HUES64 (cell line): ENCODE data around the gene MYO1G. TPM values are rescaled to one million over a fixed set of nuclear protein-coding genes. Genes with fewer than 3 reads are reported as not detected.
"Not testable (repeated sequence)": the region's sequence is repeated elsewhere in the genome, so short reads cannot be mapped to it uniquely, and the experiment has no call there.

Experiments used
- H3K27ac ChIP-seq: 2 replicates; pipeline ENCODE4 v1.7.0; 2013; ENCODE audit warnings: low read depth, low read length, inconsistent platforms
- H3K27me3 ChIP-seq: 2 replicates; pipeline ENCODE4 v1.6.1; 2013; ENCODE audit warnings: mild to moderate bottlenecking, low read length; ENCODE audit not compliant: insufficient read depth
- H3K36me3 ChIP-seq: 2 replicates; pipeline ENCODE4 v1.6.1; 2013; ENCODE audit warnings: mild to moderate bottlenecking, low read length; ENCODE audit not compliant: insufficient read depth
- H3K4me1 ChIP-seq: 2 replicates; pipeline ENCODE4 v1.6.1; 2013; ENCODE audit warnings: mild to moderate bottlenecking, low read length, moderate library complexity; ENCODE audit not compliant: insufficient read depth
- H3K4me3 ChIP-seq: 2 replicates; pipeline ENCODE4 v1.5.1; 2013; ENCODE audit warnings: mild to moderate bottlenecking, low read length, moderate library complexity
- H3K9ac ChIP-seq: 2 replicates; pipeline ENCODE4 v1.6.1; 2013; ENCODE audit warnings: mild to moderate bottlenecking, low read depth, low read length
- H3K9me3 ChIP-seq: 2 replicates; pipeline ENCODE4 v1.6.1; 2013; ENCODE audit warnings: low read depth, low read length; ENCODE audit not compliant: insufficient read depth
- WGBS: fragments of 150-250, 120-280 bp; methylation state at CpG from one replicate; pipeline ENCODE4 v1.1.7; 2013; ENCODE audit warnings: missing lambda C conversion rate; 5-methylcytosine and 5-hydroxymethylcytosine counted together
- polyA plus RNA-seq, 2 experiments: library from polyadenylated mRNA; stranded (reverse); fragments of 50-300 nt; gene quantifications; one replicate each; pipeline ENCODE4 v1.2.3, GENCODE V29; 2013

MYO1G gene
- polyA plus RNA-seq (2013, experiment 1 of 2) = not detected
- polyA plus RNA-seq (2013, experiment 2 of 2) = not detected

DNA sequence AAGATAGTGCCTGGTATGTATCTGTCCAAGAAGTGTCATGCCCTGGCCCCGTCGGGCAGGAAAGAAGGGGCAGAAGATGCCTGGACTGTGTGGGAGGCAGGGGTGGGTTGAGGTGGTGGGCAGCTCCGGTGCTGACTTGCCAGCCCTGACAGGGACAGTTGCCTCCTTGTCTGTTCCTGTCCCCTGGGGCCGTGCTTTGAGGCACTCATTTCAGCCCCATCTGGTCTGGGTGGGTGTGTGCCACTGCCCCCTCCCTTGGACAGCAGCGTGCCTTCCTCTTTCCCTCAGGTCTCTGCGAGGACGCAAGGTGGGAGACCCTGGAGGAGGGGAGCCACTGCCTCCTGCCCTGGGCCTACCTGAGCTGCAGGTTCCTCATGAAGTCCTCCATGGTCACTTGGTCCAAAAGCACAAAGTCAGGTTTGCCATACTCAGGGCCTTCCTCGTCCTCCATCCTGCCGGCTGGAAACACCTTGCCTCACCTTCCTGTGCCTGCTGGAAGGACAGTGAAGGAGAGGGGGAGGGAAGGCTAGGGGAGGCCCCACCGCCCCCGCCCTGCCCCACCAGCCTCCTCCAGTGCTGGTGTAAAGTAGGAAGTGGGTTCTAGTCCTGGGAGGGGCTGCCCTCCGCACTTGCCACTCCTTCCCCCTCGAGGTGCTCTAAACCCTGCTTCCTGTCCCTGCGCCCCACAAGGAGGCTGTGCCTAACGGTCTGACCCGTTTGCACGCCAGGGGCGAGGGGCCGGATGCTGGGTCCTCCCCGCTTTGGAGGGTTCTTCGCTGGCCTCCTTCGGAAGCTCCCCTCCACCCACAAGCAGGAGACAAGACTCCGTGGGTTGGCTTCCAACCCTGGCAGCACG, at the start of gene MYO1G:
Gene MYO1G (minus strand): TSS at position 505 of the 856 bp plus-strand sequence. CDS start 54 bp downstream, at position 451.
- Histone ChIP-seq H3K36me3 (peaks cover 32% of the 10 kb centered on the region), H3K4me3 (no peak within 1 kb of the TSS), H3K27me3 (no peaks in the 10 kb centered on the region), H3K27ac (no peak within 1 kb of the TSS), H3K9ac (no peak within 1 kb of the TSS), H3K4me1 (no peaks in the 10 kb centered on the region), H3K9me3 (no peaks in the 10 kb centered on the region)
- WGBS = 89% methylated on average over 24 of the region's 24 CpGs

DNA sequence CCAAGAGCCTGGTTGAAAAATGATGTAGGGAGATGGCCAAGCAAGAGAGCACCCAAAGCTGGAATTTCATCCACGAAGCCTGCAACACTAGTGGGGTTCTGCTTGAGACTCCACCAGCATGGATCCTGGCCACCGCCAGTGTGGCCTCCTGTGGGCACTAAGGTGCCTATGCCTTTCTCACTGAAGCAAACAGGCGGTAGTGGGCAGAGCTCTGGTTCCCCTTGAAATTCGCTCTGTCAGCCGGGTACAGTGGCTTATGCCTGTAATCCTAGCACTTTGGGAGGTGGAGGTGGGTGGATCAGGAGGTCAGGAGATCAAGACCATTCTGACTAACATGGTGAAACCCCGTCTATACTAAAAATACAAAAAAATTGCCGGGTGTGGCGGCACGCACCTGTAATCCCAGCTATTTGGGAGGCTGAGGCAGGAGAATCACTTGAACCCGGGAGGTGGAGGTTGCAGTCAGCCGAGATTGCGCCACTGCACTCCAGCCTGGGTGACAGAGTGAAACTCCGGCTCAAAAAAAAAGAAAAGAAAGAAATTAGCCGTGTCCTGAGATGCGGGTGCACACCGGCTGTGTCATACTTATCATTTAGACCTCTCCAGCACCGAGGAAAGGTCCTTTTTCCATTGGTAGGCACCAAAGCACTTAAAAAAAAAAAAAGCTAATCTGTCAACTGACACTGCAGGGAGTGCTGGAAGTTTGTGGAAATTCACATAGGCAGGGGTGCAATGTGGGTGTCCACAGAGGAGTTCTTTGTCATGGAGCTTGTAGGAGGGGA, 49.5 kb upstream of the MYO1G start:
- Histone ChIP-seq H3K27me3 (no peaks in the 10 kb centered on the region), H3K9ac (no peak overlapping the region), H3K27ac (no peak overlapping the region), H3K4me1 (peaks cover 2% of the 10 kb centered on the region; the same call in 1 of the 2 replicates), H3K9me3 (no peaks in the 10 kb centered on the region), H3K4me3 (no peak overlapping the region), H3K36me3 (no peaks in the 10 kb centered on the region; the same call in 1 of the 2 replicates)
- 95% methylated on average over 17 of the region's 17 CpGs for WGBS

DNA sequence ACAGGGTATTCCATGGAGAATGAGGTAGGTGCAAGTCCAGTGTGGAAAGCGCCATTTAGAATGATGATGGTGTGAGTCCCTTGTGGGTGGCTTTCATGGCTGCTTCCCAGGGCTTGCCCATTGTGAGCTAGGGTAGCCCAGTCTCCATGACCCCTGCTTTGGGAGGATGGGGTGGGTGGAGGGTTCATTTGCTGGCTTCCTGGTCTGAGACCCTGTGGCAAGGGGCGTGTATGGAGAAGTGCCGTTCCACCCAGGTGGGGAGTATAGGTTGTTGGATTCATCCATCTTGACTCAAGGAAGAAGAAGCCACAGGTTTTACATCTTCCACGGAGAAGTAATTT, 48.9 kb upstream of the MYO1G start:
- WGBS = 95% methylated on average over 4 of the region's 4 CpGs
- Histone ChIP-seq H3K27me3 (no peaks in the 10 kb centered on the region), H3K9ac (no peak overlapping the region), H3K9me3 (no peaks in the 10 kb centered on the region), H3K4me3 (no peak overlapping the region), H3K4me1 (peaks cover 2% of the 10 kb centered on the region; the same call in 1 of the 2 replicates), H3K27ac (no peak overlapping the region), H3K36me3 (no peaks in the 10 kb centered on the region; the same call in 1 of the 2 replicates)

DNA sequence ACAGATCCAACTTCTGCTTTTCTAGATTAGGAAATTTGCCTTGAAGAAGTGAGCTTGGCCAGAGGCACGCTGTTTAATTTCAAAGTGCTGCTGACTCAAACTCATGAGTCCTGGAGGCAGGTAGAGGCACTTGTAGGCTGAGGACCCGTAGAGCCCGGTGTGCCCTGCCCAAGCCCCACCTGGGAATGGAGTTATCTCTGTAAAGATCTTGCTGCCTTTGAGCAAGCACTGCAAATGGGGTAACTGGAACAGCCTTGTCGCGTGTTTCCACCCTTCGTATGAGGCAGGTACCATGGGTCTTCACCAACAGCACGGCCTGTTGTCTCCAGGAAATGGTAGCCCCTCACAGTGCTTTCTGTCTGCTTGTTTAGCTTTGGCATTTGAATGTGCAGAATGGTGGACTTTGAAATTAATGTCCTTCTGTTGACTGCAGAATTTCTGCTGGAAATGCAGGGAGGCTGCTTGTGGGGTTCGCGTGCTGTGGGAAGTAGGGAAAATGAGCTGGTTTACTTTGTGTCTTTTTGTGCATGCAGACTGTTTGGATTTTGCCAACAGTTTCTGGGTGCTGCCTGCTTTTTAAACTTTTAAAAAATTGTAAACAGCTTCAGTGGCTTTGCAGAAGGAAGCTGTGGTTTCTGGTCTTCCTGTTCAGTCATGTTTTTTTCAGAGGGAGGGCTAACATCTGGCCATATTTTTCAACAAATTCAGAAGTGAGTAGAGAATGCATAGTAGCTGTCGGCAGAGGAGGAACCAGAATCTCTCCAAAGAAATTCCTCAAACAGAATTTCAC, 48.4 kb upstream of the MYO1G start:
- H3K4me1 ChIP-seq = peaks cover 2% of the 10 kb centered on the region; the same call in 1 of the 2 replicates
- no peaks in the 10 kb centered on the region for H3K27me3 ChIP-seq
- no peak overlapping the region for H3K27ac ChIP-seq
- no peak overlapping the region for H3K4me3 ChIP-seq
- WGBS = 96% methylated on average over 10 of the region's 10 CpGs
- H3K36me3 ChIP-seq = no peaks in the 10 kb centered on the region; the same call in 1 of the 2 replicates
- no peak overlapping the region for H3K9ac ChIP-seq
- no peaks in the 10 kb centered on the region for H3K9me3 ChIP-seq

DNA sequence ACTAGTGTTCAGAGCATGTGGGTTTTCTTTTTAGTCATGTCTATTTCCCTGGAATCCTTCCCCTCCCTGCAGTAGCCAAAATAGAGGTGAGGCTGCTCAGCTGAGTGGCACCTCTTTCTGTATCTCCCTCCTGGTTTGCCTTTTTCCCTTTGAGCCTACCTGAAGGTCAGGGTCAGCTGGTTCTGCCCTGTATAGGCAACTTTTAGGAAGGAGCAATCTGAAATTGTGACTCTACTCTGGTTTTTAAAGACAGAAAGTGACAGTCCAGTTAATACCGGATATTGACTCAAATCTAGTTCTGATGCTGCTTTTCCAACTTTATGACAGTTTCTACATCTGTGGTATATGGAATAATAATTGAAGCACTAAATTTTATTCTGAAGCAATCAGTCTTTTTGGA, 47.2 kb upstream of the MYO1G start:
- Histone ChIP-seq H3K27me3 (no peaks in the 10 kb centered on the region), H3K36me3 (no peaks in the 10 kb centered on the region; the same call in 1 of the 2 replicates), H3K4me1 (no peaks in the 10 kb centered on the region), H3K9ac (no peak overlapping the region), H3K9me3 (no peaks in the 10 kb centered on the region), H3K27ac (no peak overlapping the region), H3K4me3 (no peak overlapping the region)
- 90% methylated on average over 1 of the region's 1 CpG for WGBS

GRCh38 chr7:45025473-45025872, 46.7 kb upstream of the MYO1G start:
- H3K9me3 ChIP-seq, H3K4me3 ChIP-seq, H3K27ac ChIP-seq, H3K36me3 ChIP-seq, H3K27me3 ChIP-seq, H3K4me1 ChIP-seq, H3K9ac ChIP-seq: not testable (repeated sequence)
- 97% methylated on average over 10 of the region's 12 CpGs for WGBS

GRCh38 chr7:45024126-45024744, 45.4 kb upstream of the MYO1G start:
- no peaks in the 10 kb centered on the region; the same call in 1 of the 2 replicates for H3K36me3 ChIP-seq
- no peak overlapping the region for H3K27ac ChIP-seq
- H3K4me1 ChIP-seq = no peaks in the 10 kb centered on the region
- H3K4me3 ChIP-seq = no peak overlapping the region
- H3K9me3 ChIP-seq = no peaks in the 10 kb centered on the region
- H3K9ac ChIP-seq = no peak overlapping the region
- WGBS = 78% methylated on average over 2 of the region's 2 CpGs
- no peaks in the 10 kb centered on the region for H3K27me3 ChIP-seq

DNA sequence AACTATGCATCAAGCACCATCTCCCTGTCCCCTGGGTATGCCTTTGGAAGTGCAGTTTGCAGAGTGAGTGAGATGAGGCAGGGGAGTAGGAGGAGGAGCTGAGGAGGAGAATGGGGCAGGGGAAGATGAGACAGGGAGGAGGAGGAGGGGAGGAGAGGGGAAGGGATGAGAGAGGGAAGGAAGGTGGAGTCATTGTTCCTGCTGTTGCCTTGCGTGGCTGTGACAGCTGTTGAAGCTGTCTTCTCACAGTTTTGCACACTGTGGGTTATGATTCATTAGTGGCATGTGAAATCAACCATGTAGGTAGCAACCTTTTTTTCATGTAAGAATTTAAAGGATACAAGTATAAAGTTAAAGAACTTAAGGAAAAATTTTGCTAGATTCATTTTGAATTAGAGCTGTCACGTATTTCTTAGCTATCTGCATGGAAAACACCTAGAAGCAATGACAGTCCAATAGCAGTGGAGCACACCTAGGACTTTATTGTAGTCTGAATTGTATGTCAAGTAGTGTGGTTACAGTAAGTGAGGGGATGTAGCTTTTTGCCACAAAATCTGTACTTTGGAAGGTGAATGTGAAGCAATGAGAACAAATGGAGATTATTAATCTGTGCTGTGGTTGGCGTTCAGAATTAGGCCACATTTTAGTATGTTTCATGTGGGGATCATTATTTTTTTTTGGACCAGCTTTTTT, 42.9 kb upstream of the MYO1G start:
- 85% methylated on average over 3 of the region's 3 CpGs for WGBS
- no peaks in the 10 kb centered on the region; the same call in 1 of the 2 replicates for H3K9me3 ChIP-seq
- no peaks in the 10 kb centered on the region for H3K27me3 ChIP-seq
- no peaks in the 10 kb centered on the region for H3K4me1 ChIP-seq
- no peak overlapping the region for H3K27ac ChIP-seq
- no peaks in the 10 kb centered on the region; the same call in 1 of the 2 replicates for H3K36me3 ChIP-seq
- H3K9ac ChIP-seq = no peak overlapping the region
- H3K4me3 ChIP-seq = no peak overlapping the region

DNA sequence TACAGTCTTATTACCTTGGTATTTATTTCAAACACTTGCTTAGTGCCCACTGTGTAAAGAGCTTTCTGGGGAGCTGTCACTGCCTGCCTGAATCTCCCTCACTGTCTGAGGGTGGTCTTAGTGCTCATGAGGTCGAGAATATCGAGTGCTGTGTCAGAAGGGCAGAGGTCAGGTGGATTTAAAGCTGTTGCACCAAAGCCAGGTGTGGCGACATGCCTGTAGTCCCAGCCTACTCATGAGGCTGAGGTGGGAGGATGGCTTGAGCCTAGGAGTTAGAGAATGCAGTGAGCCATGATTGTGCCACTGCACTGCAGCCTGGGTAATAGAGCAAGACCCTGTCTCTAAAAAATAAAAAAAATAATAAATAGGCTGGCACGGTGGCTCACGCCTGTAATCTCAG, 42.1 kb upstream of the MYO1G start:
- Histone ChIP-seq H3K4me1 (no peaks in the 10 kb centered on the region), H3K9me3 (no peaks in the 10 kb centered on the region; the same call in 1 of the 2 replicates), H3K9ac (no peak overlapping the region), H3K36me3 (no peaks in the 10 kb centered on the region; the same call in 1 of the 2 replicates), H3K27ac (no peak overlapping the region), H3K27me3 (no peaks in the 10 kb centered on the region), H3K4me3 (no peak overlapping the region)
- WGBS = 96% methylated on average over 5 of the region's 5 CpGs

DNA sequence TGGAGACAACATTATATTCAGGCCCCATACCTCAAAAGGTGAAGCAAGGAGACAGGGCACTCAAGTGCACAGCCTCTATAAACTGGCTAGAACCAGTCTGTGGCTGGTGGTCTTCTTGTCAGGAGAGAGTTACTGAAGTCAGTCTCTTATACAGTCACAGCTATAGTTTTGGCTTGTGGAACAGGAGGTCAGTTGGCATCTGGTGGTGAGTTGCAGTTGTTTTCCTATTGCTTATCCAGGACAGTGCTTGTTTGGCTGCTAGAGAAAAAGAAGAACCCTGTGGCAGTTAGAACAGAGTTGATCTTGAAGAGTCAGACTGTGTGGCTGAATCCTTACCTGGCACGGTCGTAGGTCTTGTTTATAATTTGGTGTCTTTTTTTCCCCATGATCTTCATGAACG, 38.4 kb upstream of the MYO1G start:
- Histone ChIP-seq H3K4me1 (no peaks in the 10 kb centered on the region), H3K4me3 (no peak overlapping the region), H3K9ac (no peak overlapping the region), H3K9me3 (no peaks in the 10 kb centered on the region; the same call in 1 of the 2 replicates), H3K36me3 (no peaks in the 10 kb centered on the region; the same call in 1 of the 2 replicates), H3K27me3 (no peaks in the 10 kb centered on the region), H3K27ac (no peak overlapping the region)
- WGBS = 87% methylated on average over 3 of the region's 3 CpGs
